ENCODE measurements around the gene HOXC9.

DNA sequence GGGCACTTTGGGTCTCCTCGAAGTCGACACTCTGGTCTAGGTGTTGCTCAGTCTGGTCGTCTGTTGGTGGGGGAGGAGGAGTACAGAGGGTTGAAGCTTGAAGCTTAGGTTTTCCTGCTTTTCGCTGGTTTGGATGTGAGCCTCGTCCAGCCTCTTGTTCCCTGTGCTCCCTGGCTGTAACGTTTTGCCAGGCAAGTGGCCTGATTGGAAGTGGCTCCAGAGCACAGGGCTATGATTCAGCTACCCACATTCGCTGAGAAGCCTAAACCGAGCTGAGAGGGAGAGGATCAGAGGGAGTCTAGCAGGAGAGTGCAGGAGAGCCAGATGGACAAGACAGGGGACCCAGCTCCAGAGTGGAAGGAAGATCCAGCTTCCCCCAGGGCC is 8.9 kb upstream of the HOXC9 start:
- TF ChIP-seq, protein P1, sequence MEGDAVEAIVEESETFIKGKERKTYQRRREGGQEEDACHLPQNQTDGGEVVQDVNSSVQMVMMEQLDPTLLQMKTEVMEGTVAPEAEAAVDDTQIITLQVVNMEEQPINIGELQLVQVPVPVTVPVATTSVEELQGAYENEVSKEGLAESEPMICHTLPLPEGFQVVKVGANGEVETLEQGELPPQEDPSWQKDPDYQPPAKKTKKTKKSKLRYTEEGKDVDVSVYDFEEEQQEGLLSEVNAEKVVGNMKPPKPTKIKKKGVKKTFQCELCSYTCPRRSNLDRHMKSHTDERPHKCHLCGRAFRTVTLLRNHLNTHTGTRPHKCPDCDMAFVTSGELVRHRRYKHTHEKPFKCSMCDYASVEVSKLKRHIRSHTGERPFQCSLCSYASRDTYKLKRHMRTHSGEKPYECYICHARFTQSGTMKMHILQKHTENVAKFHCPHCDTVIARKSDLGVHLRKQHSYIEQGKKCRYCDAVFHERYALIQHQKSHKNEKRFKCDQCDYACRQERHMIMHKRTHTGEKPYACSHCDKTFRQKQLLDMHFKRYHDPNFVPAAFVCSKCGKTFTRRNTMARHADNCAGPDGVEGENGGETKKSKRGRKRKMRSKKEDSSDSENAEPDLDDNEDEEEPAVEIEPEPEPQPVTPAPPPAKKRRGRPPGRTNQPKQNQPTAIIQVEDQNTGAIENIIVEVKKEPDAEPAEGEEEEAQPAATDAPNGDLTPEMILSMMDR (IDR thresholded peaks at IDR 0.05), result no peak
- TF ChIP-seq POLR2A (IDR thresholded peaks at IDR 0.05), result no peak
